Omental fat pad (tissue), 4 donors: Measurements from ENCODE around the gene KRTDAP. TPM values are rescaled to one million over a fixed set of nuclear protein-coding genes. Genes with fewer than 3 reads are reported as not detected.
A peak's percentile ranks its signal among the peaks of the same experiment; 100 is the strongest.
"Not testable (repeated sequence)": the region's sequence is repeated elsewhere in the genome, so short reads cannot be mapped to it uniquely, and the experiment has no call there.

ENCODE experiments used
- ATAC-seq: fragments of 150-250 bp; one replicate; pipeline ENCODE4 v1.9.1; 2016; ENCODE audit warnings: mild to moderate bottlenecking, moderate library complexity; ENCODE audit not compliant: low FRiP score
- DNase-seq: peaks from one replicate; pipeline ENCODE4 v3.0.0-alpha.2; 2019; ENCODE audit warnings: low spot score
- total RNA-seq, 4 donors: library from RNA; depleted of rRNA; stranded (reverse); fragments of >200 nt; gene quantifications; one replicate each; pipeline ENCODE4 v1.1.0, GENCODE V29; 2016
- TF ChIP-seq, protein P1 (sequence below), 3 donors: fragments of 450-650 bp; IDR thresholded peaks; one replicate each; pipeline ENCODE4 v1.5.1; 2016 to 2017; ENCODE audit warnings: antibody characterized with exemption in 3 of 3, mild to moderate bottlenecking in 3 of 3, moderate library complexity in 2 of 3

KRTDAP gene
- total RNA-seq, 4 donors from 2014 or later, result not detected

- TF ChIP-seq, protein P1, sequence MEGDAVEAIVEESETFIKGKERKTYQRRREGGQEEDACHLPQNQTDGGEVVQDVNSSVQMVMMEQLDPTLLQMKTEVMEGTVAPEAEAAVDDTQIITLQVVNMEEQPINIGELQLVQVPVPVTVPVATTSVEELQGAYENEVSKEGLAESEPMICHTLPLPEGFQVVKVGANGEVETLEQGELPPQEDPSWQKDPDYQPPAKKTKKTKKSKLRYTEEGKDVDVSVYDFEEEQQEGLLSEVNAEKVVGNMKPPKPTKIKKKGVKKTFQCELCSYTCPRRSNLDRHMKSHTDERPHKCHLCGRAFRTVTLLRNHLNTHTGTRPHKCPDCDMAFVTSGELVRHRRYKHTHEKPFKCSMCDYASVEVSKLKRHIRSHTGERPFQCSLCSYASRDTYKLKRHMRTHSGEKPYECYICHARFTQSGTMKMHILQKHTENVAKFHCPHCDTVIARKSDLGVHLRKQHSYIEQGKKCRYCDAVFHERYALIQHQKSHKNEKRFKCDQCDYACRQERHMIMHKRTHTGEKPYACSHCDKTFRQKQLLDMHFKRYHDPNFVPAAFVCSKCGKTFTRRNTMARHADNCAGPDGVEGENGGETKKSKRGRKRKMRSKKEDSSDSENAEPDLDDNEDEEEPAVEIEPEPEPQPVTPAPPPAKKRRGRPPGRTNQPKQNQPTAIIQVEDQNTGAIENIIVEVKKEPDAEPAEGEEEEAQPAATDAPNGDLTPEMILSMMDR (IDR thresholded peaks at IDR 0.05), result no peak
- DNase-seq, result no peak
- ATAC-seq, result no peak
These were observed 18.3 kb downstream of the KRTDAP start for GRCh38 chr19:35471946-35472345.

- DNase-seq, ATAC-seq: not testable (repeated sequence)
These were observed 19.2 kb downstream of the KRTDAP start for GRCh38 chr19:35471075-35471474.

GRCh38 chr19:35470128-35470527 is 20.1 kb downstream of the KRTDAP start:
- ATAC-seq (no peak), DNase-seq (no peak)
- TF ChIP-seq, protein P1 (IDR thresholded peaks at IDR 0.05), result no peak

DNA sequence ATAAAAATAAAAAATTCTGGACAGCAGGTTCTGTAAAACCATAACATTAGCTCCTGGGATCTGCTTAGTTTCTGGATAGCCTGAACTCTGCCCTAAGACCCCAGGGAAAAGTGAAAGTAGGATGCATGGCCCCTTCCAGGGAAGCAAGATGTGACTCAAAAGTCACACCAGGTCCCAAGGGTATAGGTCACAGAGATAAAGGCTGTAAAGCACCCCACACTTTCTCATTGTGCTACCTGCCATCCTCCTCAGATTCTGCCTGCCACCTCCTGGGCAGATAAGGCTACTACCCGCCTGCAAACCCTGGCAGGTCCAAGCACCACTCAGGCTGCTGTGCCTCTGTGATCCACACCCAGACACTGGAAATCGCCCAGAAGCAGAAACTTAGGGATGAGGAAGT is 21.6 kb downstream of the KRTDAP start:
- DNase-seq, result no peak
- ATAC-seq, result no peak
- TF ChIP-seq, protein P1 (IDR thresholded peaks at IDR 0.05), result no peak

GRCh38 chr19:35466259-35466658 is 24.0 kb downstream of the KRTDAP start:
- ATAC-seq (no peak), DNase-seq (no peak)
- TF ChIP-seq, protein P1 (IDR thresholded peaks at IDR 0.05), result no peak

- DNase-seq, ATAC-seq: not testable (repeated sequence)
These were observed 27.3 kb downstream of the KRTDAP start for GRCh38 chr19:35462956-35463355.

DNA sequence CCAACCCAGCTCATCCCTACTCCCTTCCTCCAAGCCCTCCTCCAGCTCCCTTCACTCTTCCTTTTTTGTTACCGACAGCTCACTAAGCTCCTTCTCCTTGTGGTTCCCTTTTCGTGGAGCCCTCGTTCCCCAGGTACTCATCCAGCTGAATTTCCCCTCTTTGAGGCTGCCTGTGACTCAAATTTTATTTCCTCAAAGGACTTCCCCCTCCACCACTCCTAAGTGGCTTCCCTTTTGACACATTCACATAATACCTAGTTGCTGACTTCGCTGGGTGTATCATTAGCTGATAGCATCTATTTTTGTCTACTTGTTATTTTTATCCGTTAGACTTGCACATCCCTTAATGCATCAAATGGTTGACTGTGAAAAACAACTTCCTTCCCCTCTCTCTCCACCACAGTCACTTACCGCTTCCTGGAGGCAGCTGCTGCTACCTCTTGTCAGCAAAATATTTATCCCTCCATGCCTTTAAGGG is 27.7 kb downstream of the KRTDAP start:
- DNase-seq (no peak), ATAC-seq (peak; percentile 25)
- TF ChIP-seq, protein P1 (IDR thresholded peaks at IDR 0.05), result no peak

DNA sequence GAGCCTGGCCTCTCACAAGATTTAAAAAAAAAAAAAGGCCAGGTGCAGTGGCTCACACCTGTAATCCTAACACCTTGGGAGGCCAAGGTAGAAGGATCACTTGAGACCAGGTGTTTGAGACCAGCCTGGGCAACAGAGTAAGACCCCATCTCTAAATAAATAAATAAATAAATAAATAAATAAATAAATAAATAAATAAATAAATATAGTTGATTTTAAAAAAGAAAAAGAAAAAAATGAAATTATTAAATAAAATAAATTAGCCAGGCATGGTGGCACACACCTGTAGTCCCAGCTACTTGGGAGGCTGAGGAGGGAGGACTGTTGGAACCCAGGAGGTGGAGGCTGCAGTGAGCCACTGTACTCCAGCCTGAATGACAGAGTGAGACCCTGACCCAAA is 28.5 kb downstream of the KRTDAP start:
- not testable (repeated sequence) for ATAC-seq, DNase-seq

DNA sequence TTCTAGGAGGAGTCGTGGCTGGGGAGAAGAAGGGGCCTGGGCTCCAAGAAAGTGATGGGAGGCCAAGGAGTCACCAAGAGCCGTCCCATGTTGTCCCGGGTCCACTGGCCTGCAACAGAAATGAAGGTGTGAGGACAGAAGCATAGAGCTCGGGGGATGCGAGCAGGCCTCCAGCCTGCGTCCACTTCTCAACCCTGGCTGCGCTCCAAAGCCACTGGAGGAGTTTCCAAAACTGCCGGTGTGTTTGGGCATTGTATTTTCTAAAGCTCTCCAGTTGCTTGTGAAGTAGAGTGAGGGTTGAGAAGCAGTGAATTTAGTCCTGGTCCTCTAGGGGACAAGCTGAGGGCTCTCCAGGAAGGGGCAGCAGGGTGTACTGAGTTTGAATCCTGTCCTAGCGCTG is 29.2 kb downstream of the KRTDAP start:
- ATAC-seq (no peak), DNase-seq (no peak)
- TF ChIP-seq, protein P1 (IDR thresholded peaks at IDR 0.05), result no peak
